H1 (cell line): Measurements from ENCODE around the gene CSPG5. TPM values are rescaled to one million over a fixed set of nuclear protein-coding genes. Genes with fewer than 3 reads are reported as not detected.

ENCODE experiments used
- ATF3 ChIP-seq: IDR thresholded peaks from 2 replicates; pipeline ENCODE4 v1.6.1; 2011; ENCODE audit warnings: low read depth, mild to moderate bottlenecking, low read length; ENCODE audit not compliant: insufficient read depth
- BRCA1 ChIP-seq: IDR thresholded peaks from 2 replicates; pipeline ENCODE4 v1.6.1; 2012; ENCODE audit warnings: low read depth, low read length, improper control_type of control experiment
- CBX8 ChIP-seq: fragments of 300-800, 300-1000 bp; sonication (generic); IDR thresholded peaks from 2 replicates; pipeline ENCODE4 v1.7.1; 2016; ENCODE audit warnings: low read depth, low read length, borderline replicate concordance
- CEBPB ChIP-seq: IDR thresholded peaks from 2 replicates; pipeline ENCODE4 v1.6.1; 2012; ENCODE audit warnings: low read depth, low read length
- CHD7 ChIP-seq: fragments of 300-600 bp; sonication (generic); IDR thresholded peaks from 2 replicates; pipeline ENCODE4 v1.7.1; 2012; ENCODE audit warnings: low read length, moderate library complexity, mild to moderate bottlenecking, inconsistent platforms; ENCODE audit not compliant: insufficient replicate concordance
- CTCF ChIP-seq, 3 experiments: IDR thresholded peaks; 1 replicate in 2 of 3; 2 replicates in 1 of 3; pipeline versions ENCODE4 v1.5.1 to v1.6.1; 2011; ENCODE audit warnings: low read length in 3 of 3, mild to moderate bottlenecking in 3 of 3, inconsistent platforms in 2 of 3, low read depth in 1 of 3, moderate library complexity in 1 of 3; ENCODE audit not compliant: insufficient read depth in 1 of 3; ENCODE audit errors: control extremely low read depth in 1 of 3
- GABPA ChIP-seq: IDR thresholded peaks from 2 replicates; pipeline ENCODE4 v1.6.1; 2011; ENCODE audit warnings: mild to moderate bottlenecking, low read length, moderate library complexity, borderline replicate concordance; ENCODE audit not compliant: insufficient read depth
- POLR2A ChIP-seq, 2 experiments: IDR thresholded peaks; 1 replicate in 1 of 2; 2 replicates in 1 of 2; pipeline ENCODE4 v1.6.1; 2011; ENCODE audit warnings: low read depth in 2 of 2, low read length in 2 of 2, mild to moderate bottlenecking in 2 of 2; ENCODE audit errors: control extremely low read depth in 1 of 2
- RFX5 ChIP-seq: IDR thresholded peaks from 2 replicates; pipeline ENCODE4 v1.6.1; 2011; ENCODE audit warnings: low read depth, low read length, improper control_type of control experiment, borderline replicate concordance
- polyA plus RNA-seq, 7 experiments: library from polyadenylated mRNA; depleted of rRNA in 3 of 7; stranded (reverse) in 5 of 7; unstranded in 2 of 7; fragments of >200 nt in 5 of 7; fragments of 200-250 nt in 2 of 7; gene quantifications; 1 replicate in 5 of 7; 2 replicates in 1 of 7; 4 replicates in 1 of 7; pipeline versions ENCODE4 v1.2.1 to v1.2.3, GENCODE V29; 2011 to 2013; ENCODE audit warnings: missing spikeins in 2 of 7, mixed read lengths in 2 of 7
- total RNA-seq: library from RNA; stranded (reverse); fragmentation: NEBNext Ultra II Directional; extraction: Animal tissue kit (Norgen Biotek cat#: 25700); gene quantifications from 2 replicates; pipeline ENCODE4 v1.2.1, GENCODE V29; 2021

CSPG5 gene
- total and polyA plus RNA-seq, 2 of the 8 experiments (the other 6 are each of a cell fraction or from before 2014, with no cell fraction given), result 2.1 to 7.4 TPM

- TF ChIP-seq CHD7, result no peak
- TF ChIP-seq CTCF (IDR thresholded peaks at IDR 0.05; ENCODE audit: control extremely low read depth in 1 of 3, insufficient read depth in 1 of 3, low read depth in 1 of 3, low read length in 3 of 3), result no peak
- no peak for TF ChIP-seq RFX5
- no peak for TF ChIP-seq BRCA1
- no peak for TF ChIP-seq CEBPB
- no peak for TF ChIP-seq CBX8
- no peak for TF ChIP-seq GABPA
- TF ChIP-seq POLR2A (IDR thresholded peaks at IDR 0.05; ENCODE audit: control extremely low read depth in 1 of 2, low read depth in 2 of 2, low read length in 2 of 2), result no peak
- TF ChIP-seq ATF3, result no peak
These were observed 41.7 kb downstream of the CSPG5 start (continued) for GRCh38 chr3:47536967-47537366.
